H9 (cell line): ENCODE data around the gene FGF6. TPM values are rescaled to one million over a fixed set of nuclear protein-coding genes. Genes with fewer than 3 reads are reported as not detected.

Experiments used
- DNase-seq: peaks from one replicate; pipeline ENCODE4 v3.0.0-alpha.2; 2017
- H2AFZ ChIP-seq: one replicate; pipeline ENCODE4 v1.6.1; 2013; ENCODE audit warnings: mild to moderate bottlenecking, low read length, control low read depth, moderate library complexity
- H2AK5ac ChIP-seq: 2 replicates; pipeline ENCODE4 v1.6.1; 2013; ENCODE audit warnings: low read length, control low read depth, mixed read lengths; ENCODE audit not compliant: insufficient read length
- H2BK120ac ChIP-seq: one replicate; pipeline ENCODE4 v1.6.1; 2013; ENCODE audit warnings: low read depth, mild to moderate bottlenecking, low read length, control low read depth, inconsistent platforms; ENCODE audit not compliant: poor library complexity, severe bottlenecking
- H2BK12ac ChIP-seq: 2 replicates; pipeline ENCODE4 v1.6.1; 2013; ENCODE audit warnings: low read length, control low read depth, mixed read lengths, low read depth; ENCODE audit not compliant: insufficient read length
- H2BK15ac ChIP-seq: 2 replicates; pipeline ENCODE4 v1.6.1; 2013; ENCODE audit warnings: low read depth, low read length, control low read depth
- H2BK20ac ChIP-seq: one replicate; pipeline ENCODE4 v1.6.1; 2013; ENCODE audit warnings: low read depth, mild to moderate bottlenecking, low read length, control low read depth, inconsistent platforms; ENCODE audit not compliant: poor library complexity, severe bottlenecking
- H2BK5ac ChIP-seq: 2 replicates; pipeline ENCODE4 v1.6.1; 2013; ENCODE audit warnings: low read length, control low read depth, mixed read lengths; ENCODE audit not compliant: insufficient read length
- H3K14ac ChIP-seq: 2 replicates; pipeline ENCODE4 v1.6.1; 2013; ENCODE audit warnings: low read length, control low read depth; ENCODE audit not compliant: insufficient read depth
- H3K18ac ChIP-seq: 2 replicates; pipeline ENCODE4 v1.6.1; 2013; ENCODE audit warnings: low read depth, mild to moderate bottlenecking, mixed read lengths, low read length, control low read depth; ENCODE audit not compliant: insufficient read length
- H3K23ac ChIP-seq: 2 replicates; pipeline ENCODE4 v1.6.1; 2013; ENCODE audit warnings: low read length, control low read depth, mixed read lengths, low read depth; ENCODE audit not compliant: insufficient read length
- H3K23me2 ChIP-seq: 2 replicates; pipeline ENCODE4 v1.6.1; 2013; ENCODE audit warnings: low read depth, mild to moderate bottlenecking, mixed read lengths, low read length, control low read depth; ENCODE audit not compliant: insufficient read length, poor library complexity, severe bottlenecking
- H3K27ac ChIP-seq: 2 replicates; pipeline ENCODE4 v1.5.1; 2013; ENCODE audit warnings: low read length, control low read depth, mixed read lengths, low read depth; ENCODE audit not compliant: insufficient read length
- H3K27me3 ChIP-seq: 2 replicates; pipeline ENCODE4 v1.6.1; 2013; ENCODE audit warnings: low read length, control low read depth, inconsistent platforms; ENCODE audit not compliant: insufficient read depth
- H3K4ac ChIP-seq: 2 replicates; pipeline ENCODE4 v1.6.1; 2013; ENCODE audit warnings: low read depth, mild to moderate bottlenecking, control low read depth, inconsistent platforms, low read length, moderate library complexity
- H3K4me1 ChIP-seq: 2 replicates; pipeline ENCODE4 v1.6.1; 2013; ENCODE audit warnings: low read length, control low read depth, inconsistent platforms; ENCODE audit not compliant: insufficient read depth
- H3K4me2 ChIP-seq: 2 replicates; pipeline ENCODE4 v1.6.1; 2013; ENCODE audit warnings: low read length, control low read depth, mixed read lengths; ENCODE audit not compliant: insufficient read length, insufficient read depth
- H3K56ac ChIP-seq: 2 replicates; pipeline ENCODE4 v1.6.1; 2013; ENCODE audit warnings: low read depth, mild to moderate bottlenecking, mixed read lengths, low read length, control low read depth; ENCODE audit not compliant: insufficient read length
- H3K79me1 ChIP-seq: 2 replicates; pipeline ENCODE4 v1.6.1; 2013; ENCODE audit warnings: low read depth, mild to moderate bottlenecking, moderate library complexity, low read length, control low read depth, inconsistent platforms; ENCODE audit not compliant: insufficient read depth, poor library complexity, severe bottlenecking
- H3K79me2 ChIP-seq: 2 replicates; pipeline ENCODE4 v1.6.1; 2013; ENCODE audit warnings: low read length, control low read depth, inconsistent platforms; ENCODE audit not compliant: insufficient read depth
- H3K9ac ChIP-seq: 2 replicates; pipeline ENCODE4 v1.6.1; 2013; ENCODE audit warnings: low read length, control low read depth, mixed read lengths; ENCODE audit not compliant: insufficient read length; ENCODE audit errors: extremely low read depth
- H3K9me3 ChIP-seq: one replicate; pipeline ENCODE4 v1.6.1; 2013; ENCODE audit warnings: low read depth, low read length, inconsistent platforms; ENCODE audit not compliant: control insufficient read depth
- H3T11ph ChIP-seq: one replicate; pipeline ENCODE4 v1.6.1; 2013; ENCODE audit warnings: mild to moderate bottlenecking, low read length, control low read depth, inconsistent platforms
- H4K20me1 ChIP-seq: one replicate; pipeline ENCODE4 v1.6.1; 2013; ENCODE audit not compliant: control insufficient read depth, insufficient read length, insufficient read depth
- H4K5ac ChIP-seq: 2 replicates; pipeline ENCODE4 v1.6.1; 2013; ENCODE audit warnings: low read depth, mild to moderate bottlenecking, mixed read lengths, low read length, control low read depth; ENCODE audit not compliant: insufficient read length
- H4K8ac ChIP-seq: replicated peaks from 2 replicates; pipeline ENCODE4 v1.6.1; 2013; ENCODE audit warnings: low read length, control low read depth, mixed read lengths, low read depth; ENCODE audit not compliant: insufficient read length
- H4K91ac ChIP-seq: 2 replicates; pipeline ENCODE4 v1.6.1; 2013; ENCODE audit warnings: low read depth, mild to moderate bottlenecking, moderate library complexity, mixed read lengths, low read length, control low read depth; ENCODE audit not compliant: insufficient read length
- H3K27ac Mint-ChIP-seq, 3 experiments: 2 replicates in 2 of 3; 3 replicates in 1 of 3; pipeline ENCODE4 v1.8.0; 2020 to 2021; ENCODE audit warnings: mixed read lengths in 3 of 3, mild to moderate bottlenecking in 1 of 3, moderate library complexity in 1 of 3
- H3K27me3 Mint-ChIP-seq: 2 replicates; pipeline ENCODE4 v1.8.0; 2021; ENCODE audit warnings: low read depth, mild to moderate bottlenecking, moderate library complexity, mixed read lengths
- H3K36me3 Mint-ChIP-seq, 3 experiments: 2 replicates in 2 of 3; 3 replicates in 1 of 3; pipeline ENCODE4 v1.8.0; 2020 to 2021; ENCODE audit warnings: low read depth in 3 of 3, mixed read lengths in 3 of 3; ENCODE audit not compliant: insufficient read depth in 1 of 3
- H3K4me1 Mint-ChIP-seq, 2 experiments: 2 replicates each; pipeline ENCODE4 v1.8.0; 2020; ENCODE audit warnings: mixed read lengths in 2 of 2
- H3K4me3 Mint-ChIP-seq, 2 experiments: 2 replicates in 1 of 2; 3 replicates in 1 of 2; pipeline ENCODE4 v1.8.0; 2020 to 2021; ENCODE audit warnings: mild to moderate bottlenecking in 2 of 2, mixed read lengths in 2 of 2, moderate library complexity in 1 of 2
- H3K9me3 Mint-ChIP-seq, 2 experiments: 2 replicates in 1 of 2; 3 replicates in 1 of 2; pipeline ENCODE4 v1.8.0; 2020; ENCODE audit warnings: mild to moderate bottlenecking in 2 of 2, mixed read lengths in 2 of 2, moderate library complexity in 1 of 2
- WGBS: extraction: QIAGEN DNeasy Blood & Tissue Kit; methylation state at CpG from one replicate; pipeline ENCODE4 v1.1.7; 2013; ENCODE audit warnings: missing lambda C conversion rate, low lambda C conversion rate, mixed read lengths; ENCODE audit not compliant: insufficient read length; ENCODE audit errors: extremely low coverage; 5-methylcytosine and 5-hydroxymethylcytosine counted together
- total RNA-seq: library from RNA; stranded (reverse); gene quantifications from 2 replicates; pipeline ENCODE4 v1.2.1, GENCODE V29; 2021
- TF ChIP-seq, protein P1 (sequence below): fragments of 200-600 bp; sonication (generic); conservative IDR thresholded peaks from 3 replicates; pipeline ENCODE4 v1.8.0; 2021; ENCODE audit warnings: antibody characterized with exemption, mild to moderate bottlenecking

The FGF6 gene
- total RNA-seq, 1 experiment from 2014 or later: not detected

DNA sequence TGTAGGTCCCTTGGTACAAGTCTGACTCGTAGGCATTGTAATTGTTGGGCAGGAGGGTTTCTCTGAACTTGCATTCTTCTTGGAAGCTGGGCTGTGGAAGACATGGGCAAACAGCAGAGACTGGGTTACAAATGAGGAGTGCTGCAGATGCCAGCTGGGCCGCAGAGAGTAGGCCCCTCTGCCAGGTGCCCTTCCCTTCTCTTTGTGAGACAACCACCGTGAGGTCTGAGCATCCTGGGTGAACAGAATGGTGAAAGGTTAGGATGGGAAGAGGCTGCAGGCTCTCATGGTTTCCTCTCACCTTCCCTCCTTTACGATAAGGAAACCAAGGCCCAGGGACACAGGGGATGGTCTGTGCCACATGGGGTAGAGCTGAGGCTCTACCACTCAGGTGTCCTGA is 11.3 kb downstream of the FGF6 start:
- Histone ChIP-seq H3K79me2 (no peaks in the 10 kb centered on the region), H2BK120ac (no peak overlapping the region), H3K4me2 (no peak overlapping the region), H3K23me2 (no peaks in the 10 kb centered on the region), H3K23ac (no peak overlapping the region), H3K14ac (no peak overlapping the region), H4K20me1 (no peaks in the 10 kb centered on the region), H3K27ac (no peak overlapping the region), H3K27me3 (no peaks in the 10 kb centered on the region), H4K5ac (no peak overlapping the region), H2BK20ac (no peak overlapping the region), H4K91ac (no peak overlapping the region), H4K8ac (no peak overlapping the region), H3K4me1 (0 out of 2 replicates have a peak, but pooled peaks cover 3% of the 10 kb centered on the region), H3K9me3 (no peaks in the 10 kb centered on the region), H3K79me1 (no peaks in the 10 kb centered on the region), H2BK12ac (no peak overlapping the region), H2AK5ac (no peak overlapping the region), H3K56ac (no peak overlapping the region), H2AFZ (no peak overlapping the region), H3K4ac (no peak overlapping the region), H3K18ac (no peak overlapping the region), H2BK5ac (no peak overlapping the region), H3K9ac (no peak overlapping the region), H3T11ph (no peak overlapping the region), H2BK15ac (no peak overlapping the region)
- Mint-ChIP-seq H3K27ac (no peak overlapping the region), H3K36me3 (no peaks in the 10 kb centered on the region; a peak in 1 of 7 replicates), H3K9me3 (no peaks in the 10 kb centered on the region), H3K27me3 (peaks cover 13% of the 10 kb centered on the region), H3K4me3 (no peak overlapping the region), H3K4me1 (peaks cover 14 to 31% of the 10 kb centered on the region in 2 experiments)
- TF ChIP-seq, protein P1, sequence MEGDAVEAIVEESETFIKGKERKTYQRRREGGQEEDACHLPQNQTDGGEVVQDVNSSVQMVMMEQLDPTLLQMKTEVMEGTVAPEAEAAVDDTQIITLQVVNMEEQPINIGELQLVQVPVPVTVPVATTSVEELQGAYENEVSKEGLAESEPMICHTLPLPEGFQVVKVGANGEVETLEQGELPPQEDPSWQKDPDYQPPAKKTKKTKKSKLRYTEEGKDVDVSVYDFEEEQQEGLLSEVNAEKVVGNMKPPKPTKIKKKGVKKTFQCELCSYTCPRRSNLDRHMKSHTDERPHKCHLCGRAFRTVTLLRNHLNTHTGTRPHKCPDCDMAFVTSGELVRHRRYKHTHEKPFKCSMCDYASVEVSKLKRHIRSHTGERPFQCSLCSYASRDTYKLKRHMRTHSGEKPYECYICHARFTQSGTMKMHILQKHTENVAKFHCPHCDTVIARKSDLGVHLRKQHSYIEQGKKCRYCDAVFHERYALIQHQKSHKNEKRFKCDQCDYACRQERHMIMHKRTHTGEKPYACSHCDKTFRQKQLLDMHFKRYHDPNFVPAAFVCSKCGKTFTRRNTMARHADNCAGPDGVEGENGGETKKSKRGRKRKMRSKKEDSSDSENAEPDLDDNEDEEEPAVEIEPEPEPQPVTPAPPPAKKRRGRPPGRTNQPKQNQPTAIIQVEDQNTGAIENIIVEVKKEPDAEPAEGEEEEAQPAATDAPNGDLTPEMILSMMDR: no peak
- peak; percentile 19 for DNase-seq
- no CpG with 5 or more reads among the region's 4 CpGs for WGBS
